Activated T-cell treated with anti-CD3 and anti-CD28 coated beads, Interleukin-2, amount 50 U/mL, for 72 hours (primary cell): Measurements from ENCODE around the gene MROH2B. TPM values are rescaled to one million over a fixed set of nuclear protein-coding genes. Genes with fewer than 3 reads are reported as not detected.
"Not testable (repeated sequence)": the region's sequence is repeated elsewhere in the genome, so short reads cannot be mapped to it uniquely, and the experiment has no call there.

ENCODE experiments used
- ATAC-seq, 2 donors: fragments of 150-1000 bp; cut with Tn5 transposase; replicated peaks in 1 of 2; 2 replicates each; pipeline ENCODE4 v1.10.0; 2021; ENCODE audit warnings: moderate library complexity in 2 of 2, mild to moderate bottlenecking in 1 of 2
- DNase-seq, 2 donors: peaks; one replicate each; pipeline ENCODE4 v3.0.0; 2021 to 2022; ENCODE audit warnings: mixed read lengths in 1 of 2
- H3K27ac Mint-ChIP-seq: one replicate; pipeline ENCODE4 v1.8.0; 2022; ENCODE audit warnings: mild to moderate bottlenecking, moderate library complexity, mixed read lengths
- H3K27me3 Mint-ChIP-seq: one replicate; pipeline ENCODE4 v1.8.0; 2022; ENCODE audit warnings: low read depth, mixed read lengths
- H3K36me3 Mint-ChIP-seq, 2 donors: one replicate each; pipeline ENCODE4 v1.8.0; 2022; ENCODE audit warnings: mixed read lengths in 2 of 2, mild to moderate bottlenecking in 1 of 2; ENCODE audit not compliant: insufficient read depth in 2 of 2
- H3K4me1 Mint-ChIP-seq: one replicate; pipeline ENCODE4 v1.8.0; 2022; ENCODE audit warnings: low read depth, mixed read lengths
- H3K4me3 Mint-ChIP-seq, 2 donors: one replicate each; pipeline ENCODE4 v1.8.0; 2022; ENCODE audit warnings: mild to moderate bottlenecking in 2 of 2, mixed read lengths in 2 of 2, moderate library complexity in 2 of 2
- H3K9me3 Mint-ChIP-seq, 2 donors: one replicate each; pipeline ENCODE4 v1.8.0; 2022; ENCODE audit warnings: mixed read lengths in 2 of 2
- total RNA-seq, 2 donors: library from RNA; stranded (reverse); gene quantifications; one replicate each; pipeline ENCODE4 v1.2.3, GENCODE V29; 2022

MROH2B gene
- total RNA-seq, 2 donors from 2014 or later: not detected

GRCh38 chr5:41071975-41072374 lies 833 bp upstream of the MROH2B start:
- ATAC-seq (no peak), DNase-seq (no peak)
- no peaks in the 10 kb centered on the region for H3K4me1 Mint-ChIP-seq

DNA sequence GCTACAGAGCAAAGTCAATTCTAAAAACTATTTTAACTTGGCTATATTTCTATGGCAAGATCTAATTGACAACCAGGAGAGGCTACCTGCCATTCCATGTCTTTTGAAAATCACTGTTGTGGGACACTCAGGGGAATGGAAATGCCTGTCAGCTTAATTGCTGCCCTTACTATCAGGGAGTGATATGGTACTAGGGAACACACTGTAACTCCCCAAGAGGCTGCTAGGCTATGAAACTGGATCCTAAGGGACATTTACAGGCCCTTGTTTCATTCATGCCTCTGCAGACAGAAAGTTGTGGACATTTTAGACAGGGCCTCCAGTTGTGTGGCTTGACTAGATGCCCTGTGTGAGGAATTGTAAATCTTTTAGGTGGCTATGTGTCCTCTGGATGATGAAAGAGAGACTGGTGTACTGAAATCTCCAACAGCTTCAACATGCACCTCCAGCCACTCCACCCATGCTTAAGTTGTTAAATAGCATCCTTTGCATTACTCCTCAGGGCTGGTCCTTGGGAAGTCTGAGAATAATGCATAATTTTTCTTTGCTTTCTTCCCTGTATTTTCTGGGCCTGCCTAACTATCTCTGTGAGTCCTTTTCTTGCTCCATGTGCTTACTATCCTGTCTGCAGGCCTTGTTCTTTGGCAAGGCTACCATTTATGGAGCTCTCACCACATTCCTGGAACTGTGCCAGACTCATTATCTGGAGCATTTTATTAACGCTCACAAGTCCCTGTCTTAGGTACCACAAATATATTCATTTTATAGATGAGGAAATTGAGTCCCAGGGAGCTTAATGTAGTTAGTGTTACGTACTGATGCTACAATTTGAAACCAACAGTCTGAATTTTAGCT lies 3.2 kb downstream of the MROH2B start:
- H3K36me3 Mint-ChIP-seq: no peaks in the 10 kb centered on the region
- H3K4me3 Mint-ChIP-seq: no peak overlapping the region
- H3K27ac Mint-ChIP-seq: no peak overlapping the region
- no peaks in the 10 kb centered on the region for H3K27me3 Mint-ChIP-seq
- DNase-seq (no peak), ATAC-seq (no peak)
- H3K9me3 Mint-ChIP-seq: peaks cover 0 to 1% of the 10 kb centered on the region in 2 donors
- H3K4me1 Mint-ChIP-seq: no peaks in the 10 kb centered on the region

More at GRCh38 chr5:41071975-41072374, 833 bp upstream of the MROH2B start:
- H3K9me3 Mint-ChIP-seq: peaks cover 0 to 1% of the 10 kb centered on the region in 2 donors
- H3K36me3 Mint-ChIP-seq: no peaks in the 10 kb centered on the region
- no peaks in the 10 kb centered on the region for H3K27me3 Mint-ChIP-seq
- H3K4me3 Mint-ChIP-seq: no peak overlapping the region
- H3K27ac Mint-ChIP-seq: no peak overlapping the region

DNA sequence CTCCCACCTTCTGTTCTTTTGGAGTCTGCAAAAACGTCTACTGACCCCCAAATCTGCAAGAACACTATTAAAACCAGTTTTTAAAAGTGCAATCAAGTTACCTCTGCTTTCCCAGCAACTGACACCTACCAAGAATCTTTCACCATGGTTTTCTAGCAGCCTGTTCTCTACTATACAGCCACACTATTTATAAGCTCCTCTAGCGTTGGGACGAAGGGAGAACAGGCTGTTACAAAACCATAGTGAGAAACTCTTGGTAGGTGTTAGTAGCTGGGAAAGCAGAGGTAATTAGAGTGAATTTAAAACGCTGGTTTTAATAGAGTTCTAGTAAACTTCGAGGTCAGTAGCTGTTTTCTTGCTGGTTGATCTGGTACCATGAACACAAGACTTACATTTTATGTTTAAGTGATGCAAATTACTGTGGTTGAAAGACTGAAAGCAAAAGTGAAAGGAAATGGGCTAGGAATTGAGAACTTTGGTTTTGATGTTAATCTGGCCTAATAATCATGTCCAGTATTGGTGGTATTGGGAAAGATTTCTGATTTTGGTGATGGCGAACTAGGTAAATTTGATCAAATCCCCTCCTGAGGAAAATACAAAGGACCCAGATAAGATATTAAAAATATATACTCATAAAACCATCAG lies 5.3 kb downstream of the MROH2B start:
- no peak for ATAC-seq
- Mint-ChIP-seq H3K9me3 (no peaks in the 10 kb centered on the region), H3K27ac (no peak overlapping the region), H3K36me3 (no peaks in the 10 kb centered on the region), H3K27me3 (no peaks in the 10 kb centered on the region), H3K4me1 (no peaks in the 10 kb centered on the region), H3K4me3 (no peak overlapping the region)
- no peak for DNase-seq

GRCh38 chr5:41057940-41058339 lies 13.2 kb downstream of the MROH2B start:
- H3K9me3 Mint-ChIP-seq: peaks cover 0 to 4% of the 10 kb centered on the region in 2 donors
- ATAC-seq (no peak), DNase-seq (no peak)
- no peaks in the 10 kb centered on the region for H3K36me3 Mint-ChIP-seq
- H3K4me1 Mint-ChIP-seq: no peaks in the 10 kb centered on the region
- no peak overlapping the region for H3K4me3 Mint-ChIP-seq
- no peak overlapping the region for H3K27ac Mint-ChIP-seq
- H3K27me3 Mint-ChIP-seq: no peaks in the 10 kb centered on the region

DNA sequence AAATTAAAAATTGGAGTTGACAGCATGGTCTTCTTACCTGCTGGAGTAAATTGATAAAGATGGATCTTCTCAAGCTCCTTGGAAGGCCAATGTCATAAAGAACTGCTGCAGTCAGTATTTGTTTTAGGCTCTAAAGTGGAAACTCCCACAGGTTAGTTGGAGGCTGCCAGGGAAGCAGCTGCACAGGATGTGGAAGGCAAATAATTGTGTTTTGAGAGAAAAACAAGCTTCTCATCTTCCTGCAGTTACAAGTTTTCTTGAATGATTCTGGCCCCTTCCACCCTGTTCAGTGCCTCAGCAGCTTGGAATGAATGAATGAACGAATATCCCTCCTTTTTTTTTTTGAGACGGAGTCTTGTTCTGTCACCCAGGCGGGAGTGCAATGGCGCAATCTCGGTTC lies 13.9 kb downstream of the MROH2B start:
- Mint-ChIP-seq H3K27ac (no peak overlapping the region), H3K27me3 (no peaks in the 10 kb centered on the region), H3K36me3 (no peaks in the 10 kb centered on the region), H3K4me1 (no peaks in the 10 kb centered on the region), H3K9me3 (peaks cover 0 to 4% of the 10 kb centered on the region in 2 donors), H3K4me3 (no peak overlapping the region)
- DNase-seq: no peak
- no peak for ATAC-seq

DNA sequence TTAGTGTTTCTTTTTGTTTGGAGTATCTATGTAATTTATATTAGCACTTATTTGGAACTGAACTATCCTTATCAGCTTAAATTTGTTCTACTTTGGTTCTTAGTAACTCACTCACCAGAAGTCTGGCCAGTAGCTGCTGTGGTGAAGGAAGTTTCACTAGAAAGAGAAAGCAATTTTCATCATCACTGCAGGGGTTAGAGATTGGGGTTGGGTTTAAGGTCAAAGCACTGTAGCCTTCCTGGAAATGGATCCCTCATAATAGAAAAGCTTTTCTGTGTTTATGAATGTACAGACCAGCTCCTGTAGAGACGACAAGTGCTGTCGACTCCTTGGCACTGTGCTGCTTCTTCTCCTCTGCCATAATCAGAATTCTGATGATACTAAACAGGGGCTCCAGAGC lies 22.2 kb downstream of the MROH2B start:
- H3K27me3 Mint-ChIP-seq: no peaks in the 10 kb centered on the region
- DNase-seq (no peak), ATAC-seq (no peak)
- no peaks in the 10 kb centered on the region for H3K4me1 Mint-ChIP-seq
- H3K36me3 Mint-ChIP-seq: no peaks in the 10 kb centered on the region
- no peak overlapping the region for H3K27ac Mint-ChIP-seq
- no peak overlapping the region for H3K4me3 Mint-ChIP-seq
- H3K9me3 Mint-ChIP-seq: peaks cover 0 to 2% of the 10 kb centered on the region in 2 donors

- DNase-seq: no peak
- ATAC-seq: no peak
- Mint-ChIP-seq H3K27me3 (no peaks in the 10 kb centered on the region), H3K4me1 (no peaks in the 10 kb centered on the region), H3K36me3 (no peaks in the 10 kb centered on the region), H3K27ac (peak overlapping the region; percentile 54), H3K9me3 (peaks cover 0 to 2% of the 10 kb centered on the region in 2 donors), H3K4me3 (no peak overlapping the region)
Observed at GRCh38 chr5:41043109-41043747, 27.9 kb downstream of the MROH2B start.

DNA sequence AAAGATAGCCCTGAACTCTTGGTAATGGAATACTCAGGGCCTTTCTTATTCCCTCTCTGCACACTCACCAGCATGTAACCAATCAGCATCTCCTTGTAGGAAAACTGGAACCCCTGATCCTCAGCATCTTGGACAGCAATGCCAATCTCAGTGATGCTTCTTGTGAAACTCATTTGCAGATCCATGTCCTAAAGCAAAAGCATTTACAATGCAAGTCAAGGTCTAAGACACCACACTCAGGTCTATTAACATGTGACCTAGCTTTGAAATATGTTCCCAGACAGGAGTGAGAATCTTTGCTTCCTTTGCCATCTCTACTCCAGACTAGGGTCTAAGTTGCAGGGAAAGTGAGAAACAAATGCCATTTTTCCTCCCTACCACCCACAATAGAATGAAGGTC lies 38.2 kb downstream of the MROH2B start:
- H3K4me3 Mint-ChIP-seq: no peak overlapping the region
- peaks cover 9 to 12% of the 10 kb centered on the region in 2 donors for H3K9me3 Mint-ChIP-seq
- H3K27me3 Mint-ChIP-seq: no peaks in the 10 kb centered on the region
- no peaks in the 10 kb centered on the region for H3K36me3 Mint-ChIP-seq
- ATAC-seq (no peak), DNase-seq (no peak)
- no peak overlapping the region for H3K27ac Mint-ChIP-seq
- no peaks in the 10 kb centered on the region for H3K4me1 Mint-ChIP-seq

DNA sequence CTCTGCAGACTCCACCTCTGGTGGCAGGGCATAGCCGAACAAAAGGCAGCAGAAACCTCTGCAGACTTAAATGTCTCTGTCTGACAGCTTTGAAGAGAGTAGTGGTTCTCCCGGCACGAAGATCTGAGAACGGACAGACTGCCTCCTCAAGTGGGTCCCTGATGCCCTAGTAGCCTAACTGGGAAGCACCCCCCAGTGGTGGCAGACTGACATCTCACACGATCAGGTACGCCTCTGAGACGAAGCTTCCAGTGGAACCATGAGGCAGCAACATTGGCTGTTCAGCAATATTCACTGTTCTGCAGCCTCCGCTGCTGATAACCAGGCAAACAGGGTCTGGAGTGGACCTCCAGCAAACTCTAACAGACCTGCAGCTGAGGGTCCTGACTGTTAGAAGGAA lies 48.5 kb downstream of the MROH2B start:
- H3K9me3 Mint-ChIP-seq, H3K36me3 Mint-ChIP-seq, DNase-seq, H3K4me3 Mint-ChIP-seq, H3K27ac Mint-ChIP-seq, H3K4me1 Mint-ChIP-seq, H3K27me3 Mint-ChIP-seq, ATAC-seq: not testable (repeated sequence)

- no peaks in the 10 kb centered on the region for H3K36me3 Mint-ChIP-seq
- ATAC-seq (no peak), DNase-seq (no peak)
- no peak overlapping the region for H3K27ac Mint-ChIP-seq
- no peaks in the 10 kb centered on the region for H3K9me3 Mint-ChIP-seq
- peaks cover 6% of the 10 kb centered on the region for H3K27me3 Mint-ChIP-seq
- no peak overlapping the region for H3K4me3 Mint-ChIP-seq
- no peaks in the 10 kb centered on the region for H3K4me1 Mint-ChIP-seq
Observed at GRCh38 chr5:41012318-41012717, 58.8 kb downstream of the MROH2B start.

GRCh38 chr5:41010572-41010971 lies 60.6 kb downstream of the MROH2B start:
- Mint-ChIP-seq H3K27me3 (no peaks in the 10 kb centered on the region), H3K9me3 (no peaks in the 10 kb centered on the region), H3K27ac (no peak overlapping the region), H3K4me3 (no peak overlapping the region), H3K4me1 (no peaks in the 10 kb centered on the region), H3K36me3 (no peaks in the 10 kb centered on the region)
- DNase-seq (no peak), ATAC-seq (no peak)

DNA sequence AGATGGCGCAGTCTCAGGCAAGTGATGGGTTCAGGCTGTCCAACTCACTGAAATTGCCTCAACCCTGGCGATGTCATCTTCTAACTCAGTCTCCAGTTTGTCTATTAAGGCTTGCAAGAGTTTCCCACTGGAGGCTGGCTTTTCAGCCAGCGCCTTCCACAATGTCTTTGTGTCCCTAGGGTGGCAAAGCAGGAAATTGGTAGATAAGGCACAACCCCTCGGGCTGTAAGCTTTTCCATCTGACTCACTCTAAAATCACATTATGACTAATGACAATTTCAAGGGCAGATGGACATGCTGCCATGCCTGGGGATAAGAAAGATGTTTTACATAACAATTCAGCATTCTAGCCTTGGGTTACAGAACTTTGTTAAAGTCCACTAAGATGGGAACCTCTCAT lies 61.9 kb downstream of the MROH2B start:
- no peak for DNase-seq

DNA sequence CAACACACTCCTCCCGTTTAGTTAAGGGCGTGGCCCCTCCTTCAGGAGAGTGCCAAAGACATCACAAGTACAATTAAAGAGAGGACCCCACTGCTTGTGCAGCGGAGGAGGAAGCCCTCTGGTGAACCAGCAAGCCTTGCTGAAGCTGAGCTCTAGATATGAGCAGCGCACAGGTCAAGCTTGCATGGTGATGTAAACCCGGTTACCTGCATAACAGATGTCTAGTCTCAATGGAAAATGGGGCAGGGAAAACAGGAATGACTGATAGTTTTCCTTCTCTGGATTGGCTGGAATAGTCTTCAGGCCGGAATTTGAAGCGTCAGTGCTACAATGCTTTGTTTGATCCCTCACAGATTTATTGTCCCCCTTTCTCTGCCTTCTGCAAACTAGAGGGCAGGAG lies 66.2 kb downstream of the MROH2B start:
- no peak overlapping the region for H3K4me3 Mint-ChIP-seq
- DNase-seq (no peak), ATAC-seq (no peak)
- H3K27ac Mint-ChIP-seq: no peak overlapping the region
- H3K4me1 Mint-ChIP-seq: no peaks in the 10 kb centered on the region
- H3K36me3 Mint-ChIP-seq: no peaks in the 10 kb centered on the region
- no peaks in the 10 kb centered on the region for H3K9me3 Mint-ChIP-seq
- H3K27me3 Mint-ChIP-seq: no peaks in the 10 kb centered on the region

More for the DNA sequence above, 61.9 kb downstream of the MROH2B start:
- H3K27ac Mint-ChIP-seq: no peak overlapping the region
- no peaks in the 10 kb centered on the region for H3K9me3 Mint-ChIP-seq
- H3K36me3 Mint-ChIP-seq: no peaks in the 10 kb centered on the region
- H3K4me3 Mint-ChIP-seq: no peak overlapping the region
- no peak for ATAC-seq
- no peaks in the 10 kb centered on the region for H3K27me3 Mint-ChIP-seq
- H3K4me1 Mint-ChIP-seq: no peaks in the 10 kb centered on the region
